Suprapubic skin (tissue), 4 donors: ENCODE results near the gene CYREN. TPM values are rescaled to one million over a fixed set of nuclear protein-coding genes. Genes with fewer than 3 reads are reported as not detected.
A peak's percentile ranks its signal among the peaks of the same experiment; 100 is the strongest.

Source experiments
- DNase-seq, 2 donors: peaks; one replicate each; pipeline ENCODE4 v3.0.0-alpha.2; 2019; ENCODE audit warnings: low spot score in 2 of 2
- H3K27ac ChIP-seq: fragments of 200-600 bp; sonication (generic); one replicate; pipeline ENCODE4 v1.5.1; 2019
- H3K27me3 ChIP-seq: fragments of 200-600 bp; sonication (generic); one replicate; pipeline ENCODE4 v1.5.1; 2019
- H3K36me3 ChIP-seq: fragments of 200-600 bp; sonication (generic); one replicate; pipeline ENCODE4 v1.5.1; 2019
- H3K4me1 ChIP-seq: fragments of 200-600 bp; sonication (generic); one replicate; pipeline ENCODE4 v1.5.1; 2019
- H3K4me3 ChIP-seq: fragments of 200-600 bp; sonication (generic); one replicate; pipeline ENCODE4 v1.5.1; 2019; ENCODE audit warnings: mild to moderate bottlenecking
- H3K9me3 ChIP-seq: fragments of 200-600 bp; sonication (generic); one replicate; pipeline ENCODE4 v1.5.1; 2019
- EP300 ChIP-seq: sonication (generic); formaldehyde crosslinking; IDR thresholded peaks from one replicate; pipeline ENCODE4 v1.6.1; 2017; ENCODE audit warnings: antibody characterized with exemption
- POLR2A ChIP-seq, 2 donors: fragments of 450-650 bp; IDR thresholded peaks; one replicate each; pipeline ENCODE4 v1.6.1; 2017; ENCODE audit warnings: antibody characterized with exemption in 2 of 2, mild to moderate bottlenecking in 2 of 2, moderate library complexity in 2 of 2
- POLR2AphosphoS5 ChIP-seq, 3 donors: sonication (generic); formaldehyde crosslinking; IDR thresholded peaks; one replicate each; pipeline ENCODE4 v1.6.1; 2017; ENCODE audit warnings: antibody characterized with exemption in 3 of 3
- WGBS: methylation state at CpG from one replicate; pipeline ENCODE4 v1.1.5; 2018; 5-methylcytosine and 5-hydroxymethylcytosine counted together
- total RNA-seq, 4 donors: library from RNA; depleted of rRNA; stranded (reverse); fragments of >200 nt; gene quantifications; one replicate each; pipeline ENCODE4 v1.1.0, GENCODE V29; 2016
- TF ChIP-seq, protein P1 (sequence below), 2 donors: fragments of 200-600 bp in 1 of 2; fragments of 450-650 bp in 1 of 2; sonication (generic) in 1 of 2; IDR thresholded peaks; one replicate each; pipeline ENCODE4 v1.5.1; 2016 to 2019; ENCODE audit warnings: antibody characterized with exemption in 2 of 2, mild to moderate bottlenecking in 1 of 2, moderate library complexity in 1 of 2

The CYREN gene
- total RNA-seq, 4 donors from 2014 or later: 25.2 to 40.0 (median 32.4) TPM

DNA sequence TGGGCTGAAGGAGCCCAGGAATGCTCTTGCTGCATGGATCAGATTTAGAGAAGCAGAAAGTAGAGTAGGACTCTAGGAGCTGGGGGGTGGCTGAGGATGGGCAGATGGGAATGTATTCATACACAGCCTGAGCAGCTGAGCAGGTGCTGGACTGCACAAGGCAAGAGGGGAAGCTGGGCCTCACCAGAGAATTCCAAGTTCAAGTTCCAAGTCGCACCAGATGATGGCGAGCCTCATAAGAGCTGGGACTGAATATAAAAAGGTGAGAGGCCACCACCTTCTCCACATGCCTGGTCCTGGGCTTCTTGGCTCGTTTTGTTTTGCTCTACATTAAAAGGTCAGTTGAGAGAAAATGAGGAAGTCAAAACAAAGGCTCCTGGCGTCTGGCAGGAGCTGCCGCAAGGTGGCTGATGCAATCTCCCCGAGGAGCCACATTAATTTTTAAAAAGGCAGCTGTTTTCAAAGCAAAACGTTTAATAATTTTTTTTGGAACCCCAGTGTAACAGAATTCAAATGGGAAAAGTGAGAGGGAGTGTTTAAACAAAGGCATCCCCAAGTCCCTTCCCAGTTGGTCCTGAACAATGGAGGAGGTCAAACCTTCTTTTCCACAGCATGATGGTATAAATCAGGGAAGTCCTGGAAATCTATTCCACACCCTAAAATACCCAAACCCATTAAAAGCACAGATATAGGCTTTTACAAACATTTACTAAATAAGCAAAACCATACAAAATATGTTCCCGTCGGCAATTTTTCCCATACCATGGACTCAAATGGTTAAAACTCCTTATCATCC lies 9.5 kb downstream of the CYREN start:
- Histone ChIP-seq H3K27ac (peak overlapping the region; percentile 27), H3K4me1 (peaks cover 18% of the 10 kb centered on the region), H3K9me3 (peaks cover 7% of the 10 kb centered on the region), H3K4me3 (no peak overlapping the region), H3K27me3 (no peaks in the 10 kb centered on the region), H3K36me3 (peaks cover 18% of the 10 kb centered on the region)
- no peak for DNase-seq
- 66% methylated on average over 9 of the region's 9 CpGs for WGBS
- TF ChIP-seq POLR2AphosphoS5 (IDR thresholded peaks at IDR 0.05) (no peak), POLR2A (IDR thresholded peaks at IDR 0.05) (no peak)
- TF ChIP-seq, protein P1, sequence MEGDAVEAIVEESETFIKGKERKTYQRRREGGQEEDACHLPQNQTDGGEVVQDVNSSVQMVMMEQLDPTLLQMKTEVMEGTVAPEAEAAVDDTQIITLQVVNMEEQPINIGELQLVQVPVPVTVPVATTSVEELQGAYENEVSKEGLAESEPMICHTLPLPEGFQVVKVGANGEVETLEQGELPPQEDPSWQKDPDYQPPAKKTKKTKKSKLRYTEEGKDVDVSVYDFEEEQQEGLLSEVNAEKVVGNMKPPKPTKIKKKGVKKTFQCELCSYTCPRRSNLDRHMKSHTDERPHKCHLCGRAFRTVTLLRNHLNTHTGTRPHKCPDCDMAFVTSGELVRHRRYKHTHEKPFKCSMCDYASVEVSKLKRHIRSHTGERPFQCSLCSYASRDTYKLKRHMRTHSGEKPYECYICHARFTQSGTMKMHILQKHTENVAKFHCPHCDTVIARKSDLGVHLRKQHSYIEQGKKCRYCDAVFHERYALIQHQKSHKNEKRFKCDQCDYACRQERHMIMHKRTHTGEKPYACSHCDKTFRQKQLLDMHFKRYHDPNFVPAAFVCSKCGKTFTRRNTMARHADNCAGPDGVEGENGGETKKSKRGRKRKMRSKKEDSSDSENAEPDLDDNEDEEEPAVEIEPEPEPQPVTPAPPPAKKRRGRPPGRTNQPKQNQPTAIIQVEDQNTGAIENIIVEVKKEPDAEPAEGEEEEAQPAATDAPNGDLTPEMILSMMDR (IDR thresholded peaks at IDR 0.05): no peak

DNA sequence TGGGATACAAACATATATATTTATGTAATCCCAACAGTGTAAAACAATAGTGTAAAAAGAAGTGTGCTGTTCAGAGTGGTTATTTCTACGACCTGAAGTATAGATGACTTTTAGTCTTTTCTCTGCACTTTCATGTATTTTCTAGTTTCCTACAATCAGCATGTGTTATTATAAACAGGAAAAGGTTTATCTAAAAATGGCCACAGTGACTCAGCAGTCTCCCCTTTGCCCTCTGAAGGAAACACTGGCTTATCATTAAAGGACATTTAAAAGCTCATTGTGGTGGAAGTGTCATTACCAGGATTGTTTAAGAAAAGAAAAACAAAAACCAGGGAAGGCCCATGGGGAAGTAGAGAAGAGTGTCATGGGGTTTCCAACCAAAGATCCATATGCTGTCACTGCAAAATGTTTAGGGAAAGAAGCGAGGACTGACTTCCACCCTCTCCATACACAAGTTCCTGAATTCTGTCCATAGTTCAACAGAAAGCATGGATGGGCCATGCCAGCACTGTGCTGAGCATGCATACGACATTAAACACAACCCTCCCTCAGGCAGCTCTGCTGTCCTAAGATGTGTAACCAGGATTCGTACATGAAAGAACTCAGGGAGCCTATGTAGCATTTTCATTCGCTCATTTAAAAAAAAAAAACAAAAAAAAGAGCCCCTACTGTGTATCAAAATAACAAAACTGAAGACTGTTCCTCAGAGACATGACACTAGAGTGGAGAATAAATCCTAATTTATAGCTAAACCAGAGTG lies 10.2 kb downstream of the CYREN start:
- peaks cover 18% of the 10 kb centered on the region for H3K4me1 ChIP-seq
- peaks cover 14% of the 10 kb centered on the region for H3K9me3 ChIP-seq
- TF ChIP-seq EP300: no peak
- H3K27me3 ChIP-seq: no peaks in the 10 kb centered on the region
- DNase-seq: no peak
- H3K4me3 ChIP-seq: no peak overlapping the region
- 75% methylated on average over 5 of the region's 5 CpGs for WGBS
- peak overlapping the region; percentile 27 for H3K27ac ChIP-seq
- peaks cover 10% of the 10 kb centered on the region for H3K36me3 ChIP-seq

DNA sequence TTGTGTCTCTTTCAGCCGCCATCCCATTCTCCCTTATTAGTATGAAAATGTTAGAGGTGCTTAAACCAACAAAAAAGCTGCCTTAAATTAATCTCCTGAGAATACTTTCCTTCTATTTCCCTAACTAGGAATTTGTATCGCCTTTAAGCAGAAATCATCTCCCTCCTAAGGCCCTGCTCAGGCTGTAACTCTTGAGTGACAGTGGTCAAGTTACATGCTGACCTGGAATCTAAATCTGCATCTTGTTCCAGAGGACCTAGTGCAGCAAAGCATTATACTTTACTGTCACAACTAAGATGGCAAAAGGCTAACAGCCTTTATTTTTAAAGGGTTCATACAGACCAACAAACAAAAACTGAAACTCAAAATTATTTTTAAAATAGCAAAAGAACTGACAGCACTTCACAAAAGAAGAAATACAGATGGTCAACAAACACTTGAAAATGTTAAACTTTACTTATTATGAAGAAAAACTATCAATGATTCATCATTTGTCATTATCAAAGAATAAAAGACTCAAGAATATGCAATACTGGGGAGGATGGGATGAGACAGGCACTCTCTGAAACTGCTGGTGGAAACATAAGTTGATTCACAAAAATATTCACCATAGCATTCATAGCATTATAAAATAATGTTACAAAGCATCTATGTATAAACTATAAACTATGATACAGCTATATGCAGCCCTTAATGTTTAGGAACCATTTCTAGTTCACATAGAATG lies 11.0 kb downstream of the CYREN start:
- 93% methylated on average over 2 of the region's 2 CpGs for WGBS
- no peak overlapping the region for H3K4me3 ChIP-seq
- H3K36me3 ChIP-seq: peaks cover 3% of the 10 kb centered on the region
- no peak overlapping the region for H3K27ac ChIP-seq
- H3K27me3 ChIP-seq: no peaks in the 10 kb centered on the region
- TF ChIP-seq EP300: no peak
- no peak for TF ChIP-seq POLR2A (IDR thresholded peaks at IDR 0.05)
- TF ChIP-seq POLR2AphosphoS5 (IDR thresholded peaks at IDR 0.05): no peak
- TF ChIP-seq, protein P1 (IDR thresholded peaks at IDR 0.05): no peak
- peaks cover 14% of the 10 kb centered on the region for H3K4me1 ChIP-seq
- DNase-seq: no peak
- H3K9me3 ChIP-seq: peaks cover 14% of the 10 kb centered on the region

DNA sequence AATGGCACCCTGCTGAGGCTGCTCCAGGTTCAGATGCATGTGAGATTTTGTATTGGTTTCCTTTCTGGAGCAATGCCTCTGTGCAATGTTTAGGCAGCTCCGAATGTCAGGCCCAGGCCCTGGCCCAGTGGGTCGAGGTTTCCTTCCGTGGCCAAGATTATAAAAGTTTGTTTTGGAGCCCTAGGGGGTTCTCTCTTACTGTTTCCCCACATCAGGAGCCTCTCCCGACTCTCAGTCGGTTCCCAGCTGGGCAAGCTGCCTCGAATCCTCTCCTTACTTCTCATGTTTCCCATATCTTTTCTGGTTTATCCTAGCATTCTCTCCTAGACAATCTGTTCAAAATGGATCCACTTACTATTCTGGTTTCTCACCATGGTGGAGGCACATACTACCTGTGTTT lies 11.6 kb downstream of the CYREN start:
- no peaks in the 10 kb centered on the region for H3K36me3 ChIP-seq
- no peak for DNase-seq
- 87% methylated on average over 6 of the region's 6 CpGs for WGBS
- peaks cover 14% of the 10 kb centered on the region for H3K9me3 ChIP-seq
- H3K4me3 ChIP-seq: no peak overlapping the region
- H3K4me1 ChIP-seq: peaks cover 14% of the 10 kb centered on the region
- TF ChIP-seq, protein P1 (IDR thresholded peaks at IDR 0.05): no peak
- no peaks in the 10 kb centered on the region for H3K27me3 ChIP-seq
- H3K27ac ChIP-seq: no peak overlapping the region

DNA sequence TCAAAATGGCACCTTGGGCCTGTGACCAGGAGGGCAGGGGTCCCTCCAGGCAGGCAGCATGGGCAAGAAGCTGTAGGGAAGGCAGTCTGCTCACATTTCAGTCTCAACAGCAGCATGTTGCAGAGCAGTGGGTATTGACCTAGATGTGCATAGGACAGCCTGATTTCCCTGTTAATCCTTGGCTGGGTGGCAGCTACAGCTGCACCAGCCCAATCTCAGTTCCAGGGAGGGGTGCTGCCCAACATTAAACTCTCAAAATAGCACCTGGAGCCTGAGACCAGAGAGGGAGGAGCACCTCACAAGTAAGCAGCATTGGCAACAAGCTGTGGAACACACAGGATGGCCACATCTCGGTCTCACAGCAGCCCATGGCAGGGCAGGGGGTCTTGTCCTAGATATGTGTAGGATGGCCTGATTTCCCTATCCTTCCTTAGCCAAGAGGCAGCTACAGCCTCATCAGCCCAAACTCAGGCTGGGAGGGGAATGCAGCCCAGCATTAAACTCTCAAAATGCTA lies 12.3 kb downstream of the CYREN start:
- WGBS: no CpG with 5 or more reads among the region's 1 CpG
- no peak overlapping the region for H3K27ac ChIP-seq
- H3K4me3 ChIP-seq: no peak overlapping the region
- H3K9me3 ChIP-seq: peaks cover 14% of the 10 kb centered on the region
- TF ChIP-seq POLR2AphosphoS5 (IDR thresholded peaks at IDR 0.05): no peak
- TF ChIP-seq, protein P1 (IDR thresholded peaks at IDR 0.05): no peak
- DNase-seq: no peak
- H3K36me3 ChIP-seq: no peaks in the 10 kb centered on the region
- peaks cover 14% of the 10 kb centered on the region for H3K4me1 ChIP-seq
- no peaks in the 10 kb centered on the region for H3K27me3 ChIP-seq
